Fibroblast of pulmonary artery (primary cell): Measurements from ENCODE around the gene HM13.
"Not testable (repeated sequence)": the region's sequence is repeated elsewhere in the genome, so short reads cannot be mapped to it uniquely, and the experiment has no call there.

ENCODE experiments used
- DNase-seq: peaks from one replicate; pipeline ENCODE4 v3.0.0-alpha.2; 2010; ENCODE audit warnings: low read depth
- H3K4me3 ChIP-seq: replicated peaks from 2 replicates; pipeline ENCODE4 v1.5.1; 2011; ENCODE audit warnings: low read depth, mild to moderate bottlenecking, control low read depth, low read length, moderate library complexity
- CTCF ChIP-seq: IDR thresholded peaks from 2 replicates; pipeline ENCODE4 v1.5.1; 2011; ENCODE audit warnings: mild to moderate bottlenecking, control low read depth, low read length, inconsistent platforms; ENCODE audit errors: missing control alignments

HM13 gene

DNA sequence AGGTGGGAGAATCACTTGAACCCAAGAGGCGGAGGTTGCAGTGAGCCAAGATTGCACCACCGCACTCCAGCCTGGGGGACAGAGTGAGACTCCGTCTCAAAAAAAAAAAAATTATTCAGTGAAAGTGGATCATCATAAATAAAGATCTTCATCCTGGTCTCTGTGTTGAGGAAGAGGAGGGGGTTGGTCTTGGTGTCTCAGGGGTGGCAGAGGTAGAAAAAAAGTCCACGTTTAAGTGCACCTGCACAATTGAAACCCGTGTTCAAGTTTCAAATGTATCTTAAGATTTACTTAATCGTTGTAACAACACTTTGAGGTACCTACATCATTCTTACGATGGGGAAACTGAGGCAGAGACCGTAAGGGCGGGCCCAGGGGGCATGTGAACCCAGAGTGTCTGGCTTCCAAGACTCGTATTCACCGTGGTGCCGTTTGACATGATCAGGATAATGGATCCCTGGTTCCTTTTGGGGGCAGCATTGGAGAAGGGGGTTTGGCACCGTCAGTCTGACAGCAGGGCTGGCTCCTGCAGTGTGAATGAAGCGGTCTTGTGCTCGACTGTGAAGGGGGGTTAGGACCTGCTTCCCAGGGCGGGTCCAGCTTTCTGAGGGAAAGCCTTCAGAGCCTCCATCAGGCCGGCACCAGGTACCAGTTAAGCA is 57.9 kb downstream of the HM13 start:
- DNase-seq: no peak
- no peak for TF ChIP-seq CTCF
- H3K4me3 ChIP-seq: peak overlapping the region; percentile 25

DNA sequence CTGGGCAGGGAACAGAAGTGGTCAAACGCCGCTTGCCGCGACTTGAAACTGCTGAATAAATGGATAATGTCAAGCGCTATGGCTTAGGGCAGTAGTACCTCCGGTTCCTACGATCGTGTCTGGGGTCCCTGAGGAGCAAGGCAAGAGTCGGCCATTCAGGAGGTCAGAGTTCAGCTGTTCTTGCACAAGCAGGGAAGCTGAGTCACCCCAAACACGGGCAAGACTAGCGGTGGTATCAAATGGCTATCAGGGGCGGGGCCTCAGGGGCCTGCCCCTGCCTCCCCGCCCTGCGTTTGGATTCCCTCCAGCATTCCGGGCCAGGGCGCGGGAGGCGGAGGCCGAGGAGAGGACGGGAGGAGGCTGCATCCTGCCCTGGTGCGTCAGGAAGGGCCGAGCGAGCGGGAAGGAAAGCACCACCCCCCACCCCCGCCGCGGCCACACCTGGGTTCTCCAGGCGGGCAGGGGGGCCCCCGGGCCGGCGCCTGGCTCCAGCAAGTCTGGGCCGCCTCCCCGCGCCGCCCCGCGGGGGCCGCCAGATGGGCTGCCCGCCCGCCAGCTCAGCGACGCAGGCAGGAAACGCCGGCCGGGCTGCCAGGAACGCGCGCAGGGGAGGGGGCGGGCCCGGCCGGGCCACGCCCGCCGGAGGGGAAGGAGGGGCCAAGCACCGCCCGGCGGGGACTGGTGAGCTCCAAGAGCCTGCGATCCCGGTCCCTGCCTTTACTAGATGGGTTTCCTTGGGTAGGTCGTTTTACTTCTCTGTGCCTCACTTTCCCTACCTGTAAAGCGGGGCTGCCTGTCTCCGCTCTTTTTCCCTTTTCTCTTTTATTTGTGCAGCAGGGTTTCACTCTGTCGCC is 58.7 kb downstream of the HM13 start:
- TF ChIP-seq CTCF: no peak
- peak; percentile 99 for DNase-seq
- peak overlapping the region; percentile 60 for H3K4me3 ChIP-seq

- H3K4me3 ChIP-seq: peak overlapping the region; percentile 60
- no peak for TF ChIP-seq CTCF
- no peak for DNase-seq
Observed at GRCh38 chr20:31573555-31574321, 59.5 kb downstream of the HM13 start.

DNA sequence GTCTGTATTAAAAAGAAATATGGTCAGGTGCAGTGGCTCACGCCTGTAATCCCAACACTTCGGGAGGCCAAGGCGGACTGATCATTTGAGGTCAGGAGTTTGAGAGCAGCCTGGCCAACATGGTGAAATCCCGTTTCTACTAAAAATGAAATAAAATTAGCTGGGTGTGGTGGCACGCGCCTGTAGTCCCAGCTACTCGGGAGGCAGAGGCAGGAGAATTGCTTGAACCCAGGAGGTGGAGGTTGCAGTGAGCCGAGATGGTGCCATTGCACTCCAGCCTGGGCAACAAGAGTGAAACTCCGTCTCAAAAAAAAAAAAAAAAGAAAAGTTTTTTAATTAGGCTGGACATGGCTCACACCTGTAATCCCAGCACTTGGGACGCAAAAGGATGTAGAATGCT is 60.7 kb downstream of the HM13 start:
- not testable (repeated sequence) for H3K4me3 ChIP-seq, DNase-seq

DNA sequence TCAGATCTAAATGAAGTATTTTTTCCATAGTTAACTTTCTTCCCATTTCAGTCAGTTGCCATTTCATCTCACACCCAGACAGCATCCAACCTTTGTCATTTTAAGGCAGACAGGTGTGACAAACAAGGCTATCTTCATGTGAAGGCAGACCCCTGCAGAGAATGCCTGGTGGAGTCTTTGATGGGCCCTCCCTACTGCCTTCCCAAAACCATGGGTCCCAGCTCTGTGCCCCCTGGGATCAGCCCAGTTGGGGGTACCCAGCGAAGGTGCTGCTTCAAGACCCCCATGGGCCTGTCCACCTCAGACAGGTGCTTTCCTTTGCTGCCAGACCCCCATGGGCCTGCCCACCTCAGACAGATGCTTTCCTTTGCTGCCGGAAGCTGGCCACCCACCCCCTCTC is 62.5 kb downstream of the HM13 start:
- no peak for DNase-seq
- no peak overlapping the region for H3K4me3 ChIP-seq
- no peak for TF ChIP-seq CTCF

DNA sequence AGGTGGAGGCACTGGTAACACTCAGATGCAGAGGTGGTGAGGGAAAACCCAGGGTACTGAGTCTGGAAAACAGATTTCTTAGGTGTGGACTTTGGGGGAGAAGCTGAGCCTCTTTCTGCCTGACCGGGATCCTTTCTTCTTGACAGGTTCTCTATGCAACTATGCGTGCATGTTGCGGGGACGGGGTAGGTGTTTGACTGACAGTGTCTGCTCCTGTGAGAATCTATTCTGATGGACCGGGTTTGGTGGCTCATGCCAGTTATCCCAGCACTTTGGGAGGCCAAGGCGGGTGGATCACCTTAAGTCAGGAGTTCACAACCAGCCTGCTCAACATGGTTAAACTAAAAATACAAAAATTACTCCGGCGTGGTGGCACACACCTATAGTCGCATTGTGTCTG is 63.0 kb downstream of the HM13 start:
- no peak for TF ChIP-seq CTCF
- no peak overlapping the region for H3K4me3 ChIP-seq
- DNase-seq: no peak
